Spleen (tissue), 7 donors: Measurements from ENCODE around the gene GRK4.

Experiments used
- POLR2A ChIP-seq, 3 donors: fragments of 450-650 bp; IDR thresholded peaks; one replicate each; pipeline ENCODE4 v1.5.1; 2017; ENCODE audit warnings: antibody characterized with exemption in 3 of 3, mild to moderate bottlenecking in 1 of 3
- TF ChIP-seq, protein P1 (sequence below), 11 experiments: fragments of 200-600 bp in 7 of 11; fragments of 450-650 bp in 4 of 11; sonication (generic) in 4 of 11; IDR thresholded peaks in 8 of 11; conservative IDR thresholded peaks in 3 of 11; 1 replicate in 7 of 11; 2 replicates in 4 of 11; pipeline versions ENCODE4 v1.4.0 to v1.8.0; 2016 to 2021; ENCODE audit warnings: antibody characterized with exemption in 11 of 11, inconsistent platforms in 4 of 11, mild to moderate bottlenecking in 1 of 11
- donor health status: DM: no; HTN: no; CAD: no; lungs with moderate emphysema.
- donor health status: DM: no; HTN: no; CAD: no.
- donor health status: DM: no; HTN: no; CAD: no.

- TF ChIP-seq, protein P1, sequence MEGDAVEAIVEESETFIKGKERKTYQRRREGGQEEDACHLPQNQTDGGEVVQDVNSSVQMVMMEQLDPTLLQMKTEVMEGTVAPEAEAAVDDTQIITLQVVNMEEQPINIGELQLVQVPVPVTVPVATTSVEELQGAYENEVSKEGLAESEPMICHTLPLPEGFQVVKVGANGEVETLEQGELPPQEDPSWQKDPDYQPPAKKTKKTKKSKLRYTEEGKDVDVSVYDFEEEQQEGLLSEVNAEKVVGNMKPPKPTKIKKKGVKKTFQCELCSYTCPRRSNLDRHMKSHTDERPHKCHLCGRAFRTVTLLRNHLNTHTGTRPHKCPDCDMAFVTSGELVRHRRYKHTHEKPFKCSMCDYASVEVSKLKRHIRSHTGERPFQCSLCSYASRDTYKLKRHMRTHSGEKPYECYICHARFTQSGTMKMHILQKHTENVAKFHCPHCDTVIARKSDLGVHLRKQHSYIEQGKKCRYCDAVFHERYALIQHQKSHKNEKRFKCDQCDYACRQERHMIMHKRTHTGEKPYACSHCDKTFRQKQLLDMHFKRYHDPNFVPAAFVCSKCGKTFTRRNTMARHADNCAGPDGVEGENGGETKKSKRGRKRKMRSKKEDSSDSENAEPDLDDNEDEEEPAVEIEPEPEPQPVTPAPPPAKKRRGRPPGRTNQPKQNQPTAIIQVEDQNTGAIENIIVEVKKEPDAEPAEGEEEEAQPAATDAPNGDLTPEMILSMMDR (IDR thresholded peaks at IDR 0.05 in 8 of 11, conservative IDR thresholded peaks at IDR 0.05 in 3 of 11): no peak
- no peak for TF ChIP-seq POLR2A (IDR thresholded peaks at IDR 0.05)
Observed at GRCh38 chr4:2924765-2925301, 38.5 kb upstream of the GRK4 start.
